H1 (cell line): ENCODE data around the gene WDR7. TPM values are rescaled to one million over a fixed set of nuclear protein-coding genes. Genes with fewer than 3 reads are reported as not detected.

Experiments used
- CTCF ChIA-PET: fragments of 300-600 bp; sonication (Branson Sonifier 250); formaldehyde crosslinking; loops from one replicate; lab custom pipeline; 2021; ENCODE audit not compliant: partially characterized antibody; lab: Charles Lee
- POLR2A ChIA-PET: fragments of 300-600 bp; sonication (Branson Sonifier 250); formaldehyde crosslinking; loops from one replicate; lab custom pipeline; 2021; ENCODE audit warnings: inconsistent platforms; ENCODE audit not compliant: partially characterized antibody; lab: Charles Lee
- DNase-seq, 2 experiments: peaks; one replicate each; pipeline versions ENCODE4 v3.0.0 to v3.0.0-alpha.2; 2010 to 2022; ENCODE audit warnings: low spot score in 2 of 2, low read depth in 1 of 2, mixed read lengths in 1 of 2
- FAIRE-seq: peaks from 2 replicates; lab custom pipeline; 2011; peaks lifted over from hg19 to GRCh38; lab: Jason Lieb, UNC
- H2AFZ ChIP-seq: 2 replicates; pipeline ENCODE4 v1.8.1; 2012; ENCODE audit warnings: low read length, inconsistent platforms
- H2AK5ac ChIP-seq: 2 replicates; pipeline ENCODE4 v1.6.1; 2013; ENCODE audit warnings: low read depth, low read length
- H2BK120ac ChIP-seq: replicated peaks from 2 replicates; pipeline ENCODE3; 2013; ENCODE audit warnings: low read depth, low read length, inconsistent platforms
- H2BK12ac ChIP-seq: 2 replicates; pipeline ENCODE4 v1.6.1; 2013; ENCODE audit warnings: low read depth, low read length
- H2BK15ac ChIP-seq: 2 replicates; pipeline ENCODE4 v1.6.1; 2013; ENCODE audit warnings: low read length
- H2BK20ac ChIP-seq: 2 replicates; pipeline ENCODE4 v1.6.1; 2013; ENCODE audit warnings: low read length
- H2BK5ac ChIP-seq: 2 replicates; pipeline ENCODE4 v1.6.1; 2013; ENCODE audit warnings: low read depth, low read length
- H3K14ac ChIP-seq: 2 replicates; pipeline ENCODE4 v1.6.1; 2013; ENCODE audit warnings: inconsistent platforms; ENCODE audit not compliant: insufficient read length
- H3K18ac ChIP-seq: 2 replicates; pipeline ENCODE4 v1.6.1; 2013; ENCODE audit warnings: low read length; ENCODE audit errors: extremely low read depth
- H3K23ac ChIP-seq: 2 replicates; pipeline ENCODE4 v1.6.1; 2013; ENCODE audit warnings: inconsistent platforms; ENCODE audit not compliant: insufficient read length
- H3K23me2 ChIP-seq: 2 replicates; pipeline ENCODE4 v1.6.1; 2013; ENCODE audit warnings: low read depth, low read length
- H3K27ac ChIP-seq: 2 replicates; pipeline ENCODE4 v1.6.1; 2011; ENCODE audit warnings: low read depth, low read length, inconsistent platforms
- H3K27me3 ChIP-seq, 4 experiments: replicated peaks in 1 of 4; 1 replicate in 1 of 4; 2 replicates in 3 of 4; pipeline versions ENCODE4 v1.6.1 to v1.8.1; 2011 to 2013; ENCODE audit warnings: low read length in 3 of 4, mild to moderate bottlenecking in 3 of 4, inconsistent platforms in 2 of 4, mixed read lengths in 2 of 4, moderate library complexity in 1 of 4; ENCODE audit not compliant: control insufficient read depth in 3 of 4, insufficient read depth in 3 of 4; ENCODE audit errors: extremely low read depth in 1 of 4
- H3K36me3 ChIP-seq, 4 experiments: 2 replicates each; pipeline versions ENCODE4 v1.6.1 to v1.8.1; 2011 to 2013; ENCODE audit warnings: mild to moderate bottlenecking in 4 of 4, low read length in 3 of 4, moderate library complexity in 2 of 4, control low read depth in 1 of 4, inconsistent platforms in 1 of 4; ENCODE audit not compliant: insufficient read depth in 4 of 4, control insufficient read depth in 2 of 4
- H3K4ac ChIP-seq: replicated peaks from 2 replicates; pipeline ENCODE3; 2013; ENCODE audit warnings: low read length, low read depth, mixed read lengths, inconsistent platforms; ENCODE audit not compliant: insufficient read length
- H3K4me1 ChIP-seq, 4 experiments: replicated peaks in 1 of 4; 1 replicate in 1 of 4; 2 replicates in 3 of 4; pipeline versions ENCODE4 v1.6.1 to v1.8.1; 2011 to 2013; ENCODE audit warnings: low read length in 3 of 4, inconsistent platforms in 2 of 4, mixed read lengths in 1 of 4; ENCODE audit not compliant: insufficient read depth in 4 of 4, control insufficient read depth in 3 of 4
- H3K4me2 ChIP-seq, 2 experiments: 2 replicates each; pipeline versions ENCODE4 v1.6.1 to v1.8.1; 2011 to 2013; ENCODE audit warnings: low read depth in 2 of 2, low read length in 2 of 2, control low read depth in 1 of 2, inconsistent platforms in 1 of 2, mild to moderate bottlenecking in 1 of 2; ENCODE audit not compliant: insufficient read depth in 1 of 2
- H3K4me3 ChIP-seq, 4 experiments: fragments of 200-600, 300-600 bp in 1 of 4; sonication (generic), shearing (Covaris generic), sonication (Bioruptor Twin) in 1 of 4; 2 replicates each; pipeline versions ENCODE4 v1.5.1 to v1.8.1; 2011 to 2016; ENCODE audit warnings: low read length in 4 of 4, low read depth in 3 of 4, control low read depth in 2 of 4, inconsistent platforms in 2 of 4, mild to moderate bottlenecking in 2 of 4, mixed read lengths in 1 of 4, moderate library complexity in 1 of 4; ENCODE audit not compliant: insufficient read depth in 2 of 4; ENCODE audit errors: extremely low read depth in 1 of 4
- H3K56ac ChIP-seq: replicated peaks from 2 replicates; pipeline ENCODE3; 2013; ENCODE audit warnings: low read depth, mild to moderate bottlenecking, mixed read lengths, low read length, inconsistent platforms; ENCODE audit not compliant: insufficient read length
- H3K79me1 ChIP-seq: 2 replicates; pipeline ENCODE4 v1.6.1; 2013; ENCODE audit warnings: low read depth, low read length, control low read depth
- H3K79me2 ChIP-seq, 2 experiments: 2 replicates each; pipeline versions ENCODE4 v1.6.1 to v1.8.1; 2012 to 2013; ENCODE audit warnings: low read length in 2 of 2, mild to moderate bottlenecking in 2 of 2, inconsistent platforms in 1 of 2; ENCODE audit not compliant: insufficient read depth in 2 of 2, control insufficient read depth in 1 of 2
- H3K9ac ChIP-seq, 4 experiments: replicated peaks in 1 of 4; 1 replicate in 1 of 4; 2 replicates in 3 of 4; pipeline versions ENCODE4 v1.6.1 to v1.8.1; 2011 to 2013; ENCODE audit warnings: low read depth in 3 of 4, low read length in 3 of 4, control low read depth in 2 of 4, mild to moderate bottlenecking in 2 of 4, moderate library complexity in 2 of 4, inconsistent platforms in 1 of 4; ENCODE audit errors: extremely low read depth in 1 of 4
- H3K9me3 ChIP-seq, 2 experiments: 2 replicates each; pipeline versions ENCODE4 v1.6.1 to v1.8.1; 2012 to 2013; ENCODE audit warnings: mild to moderate bottlenecking in 2 of 2, moderate library complexity in 2 of 2, control low read depth in 1 of 2, inconsistent platforms in 1 of 2, low read depth in 1 of 2, low read length in 1 of 2, mixed read lengths in 1 of 2; ENCODE audit not compliant: insufficient read depth in 2 of 2
- H4K20me1 ChIP-seq, 2 experiments: replicated peaks in 1 of 2; 2 replicates each; pipeline versions ENCODE3 to v1.8.1; 2011 to 2013; ENCODE audit warnings: inconsistent platforms in 2 of 2, low read length in 2 of 2, mild to moderate bottlenecking in 1 of 2; ENCODE audit not compliant: insufficient read depth in 2 of 2, control insufficient read depth in 1 of 2
- H4K5ac ChIP-seq: 2 replicates; pipeline ENCODE4 v1.6.1; 2013; ENCODE audit warnings: low read length, low read depth, mixed read lengths, inconsistent platforms; ENCODE audit not compliant: insufficient read length
- H4K8ac ChIP-seq: 2 replicates; pipeline ENCODE4 v1.8.0; 2013; ENCODE audit warnings: mild to moderate bottlenecking, moderate library complexity, low read length, inconsistent platforms; ENCODE audit not compliant: insufficient read depth; ENCODE audit errors: extremely low read depth
- H4K91ac ChIP-seq: replicated peaks from 2 replicates; pipeline ENCODE3; 2013; ENCODE audit warnings: low read length, mixed read lengths, inconsistent platforms; ENCODE audit not compliant: insufficient read length
- RNF2 ChIP-seq: fragments of 200-900, 300-1000 bp; sonication (generic); IDR thresholded peaks from 2 replicates; pipeline ENCODE4 v1.7.1; 2016; ENCODE audit warnings: borderline replicate concordance, low read depth, mild to moderate bottlenecking, antibody characterized with exemption, low read length; ENCODE audit not compliant: poor library complexity, severe bottlenecking; ENCODE audit errors: missing control alignments
- TAF7 ChIP-seq: optimal IDR thresholded peaks from 2 replicates; pipeline ENCODE3; 2011; ENCODE audit warnings: low read depth, mild to moderate bottlenecking, inconsistent platforms, low read length, moderate library complexity, borderline replicate concordance
- USF2 ChIP-seq: IDR thresholded peaks from 2 replicates; pipeline ENCODE4 v1.6.1; 2011; ENCODE audit warnings: low read length, improper control_type of control experiment
- WGBS, 2 experiments: shearing (Covaris generic) in 1 of 2; methylation state at CpG; one replicate each; pipeline versions ENCODE4 v1.1.6 to v1.1.7; 2013 to 2015; ENCODE audit warnings: low lambda C conversion rate in 2 of 2, mixed read lengths in 2 of 2, inconsistent platforms in 1 of 2, low coverage in 1 of 2, missing lambda C conversion rate in 1 of 2; ENCODE audit not compliant: insufficient replicate concordance in 2 of 2, insufficient coverage in 1 of 2, insufficient read length in 1 of 2; ENCODE audit errors: extremely low coverage in 1 of 2, missing lambda C conversion rate in 1 of 2; 5-methylcytosine and 5-hydroxymethylcytosine counted together
- polyA plus RNA-seq, 7 experiments: library from polyadenylated mRNA; depleted of rRNA in 3 of 7; stranded (reverse) in 5 of 7; unstranded in 2 of 7; fragments of >200 nt in 5 of 7; fragments of 200-250 nt in 2 of 7; gene quantifications; 1 replicate in 5 of 7; 2 replicates in 1 of 7; 4 replicates in 1 of 7; pipeline versions ENCODE4 v1.2.1 to v1.2.3, GENCODE V29; 2011 to 2013; ENCODE audit warnings: missing spikeins in 2 of 7, mixed read lengths in 2 of 7
- total RNA-seq: library from RNA; stranded (reverse); fragmentation: NEBNext Ultra II Directional; extraction: Animal tissue kit (Norgen Biotek cat#: 25700); gene quantifications from 2 replicates; pipeline ENCODE4 v1.2.1, GENCODE V29; 2021

Gene WDR7
- total and polyA plus RNA-seq, 2 of the 8 experiments (the other 6 are each of a cell fraction or from before 2014, with no cell fraction given) = 5.5 to 15.2 TPM

GRCh38 chr18:56844556-56844955 is 193.4 kb downstream of the WDR7 start:
- Histone ChIP-seq H2BK15ac (no peak overlapping the region), H4K8ac (no peak overlapping the region), H3K18ac (no peak overlapping the region), H3K79me1 (no peaks in the 10 kb centered on the region), H4K20me1 (no peaks in the 10 kb centered on the region), H3K9me3 (peaks cover 2 to 3% of the 10 kb centered on the region in 2 experiments; a peak in 1 of 4 replicates), H2BK120ac (no peak overlapping the region), H4K91ac (no peak overlapping the region), H3K14ac (no peak overlapping the region), H2BK5ac (no peak overlapping the region), H2AK5ac (no peak overlapping the region), H3K36me3 (no peaks in the 10 kb centered on the region), H2AFZ (no peak overlapping the region), H2BK20ac (no peak overlapping the region), H3K27ac (no peak overlapping the region), H3K27me3 (no peaks in the 10 kb centered on the region), H3K79me2 (no peaks in the 10 kb centered on the region), H3K23me2 (no peaks in the 10 kb centered on the region; the same call in 1 of the 2 replicates), H3K4me2 (no peak overlapping the region), H3K4me3 (no peak overlapping the region), H3K23ac (no peak overlapping the region), H3K56ac (no peak overlapping the region), H3K4ac (no peak overlapping the region), H4K5ac (no peak overlapping the region), H3K4me1 (peaks cover 0 to 2% (median 0%) of the 10 kb centered on the region in 4 experiments; a peak in 1 of 7 replicates), H2BK12ac (no peak overlapping the region), H3K9ac (no peak overlapping the region)
- POLR2A ChIA-PET = no interaction called here
- CTCF ChIA-PET = no interaction called here
- FAIRE-seq = no peak
- WGBS, 2 experiments = 100% methylated on average over 1 of the region's 1 CpG; no CpG with 5 or more reads in 1 of the 2 experiments
- no peak for DNase-seq
- TF ChIP-seq USF2 (no peak), RNF2 (no peak), TAF7 (no peak)
